ENCODE results near the gene NHLRC1.
"Not testable (repeated sequence)": the region's sequence is repeated elsewhere in the genome, so short reads cannot be mapped to it uniquely, and the experiment has no call there.

The NHLRC1 gene

DNA sequence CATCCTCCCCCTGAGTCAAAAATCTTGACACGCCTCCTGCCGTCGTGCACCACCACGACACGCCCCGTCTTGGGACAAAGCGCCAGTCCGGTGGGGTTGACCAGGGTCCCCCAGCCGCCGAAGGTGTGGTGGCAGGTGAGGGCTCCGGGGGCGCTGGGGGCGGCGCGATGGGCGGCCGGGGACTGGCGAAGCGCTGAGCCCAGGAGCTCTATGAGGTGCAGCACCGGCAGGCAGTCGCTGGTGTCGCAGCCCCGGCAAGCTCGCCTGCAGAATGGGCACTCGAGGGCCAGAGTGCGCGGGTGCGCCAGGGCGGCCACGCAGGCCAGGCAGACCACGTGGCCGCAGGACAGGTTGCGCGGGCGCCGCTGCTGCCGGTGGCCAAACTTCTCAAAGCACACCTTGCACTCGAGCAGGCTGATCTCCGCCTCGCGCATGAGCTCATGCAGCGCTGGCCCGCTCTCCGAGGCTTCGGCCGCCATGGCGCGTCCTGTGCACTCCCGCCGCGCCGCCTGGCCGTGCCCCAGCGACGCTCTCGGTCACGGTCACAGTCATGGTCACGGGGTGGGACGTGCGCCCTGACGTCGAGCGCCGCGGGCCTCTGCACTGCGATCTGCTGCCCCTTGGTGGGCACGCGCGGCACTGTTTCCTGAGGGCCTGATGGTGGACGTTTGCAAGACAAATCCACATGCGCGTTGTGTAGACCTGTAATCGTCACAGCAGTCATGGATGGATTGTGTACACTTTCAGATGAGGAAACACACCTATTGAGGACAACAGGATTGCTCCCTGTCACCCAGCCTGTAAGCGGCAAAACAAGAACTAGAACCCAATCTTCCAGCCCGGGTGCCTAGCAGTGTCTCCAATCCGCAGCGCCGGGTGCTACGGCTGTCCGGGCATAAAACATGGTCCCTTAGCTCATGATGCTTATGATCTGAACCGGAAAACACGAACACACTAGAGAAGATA lies at the start of gene NHLRC1:
Gene NHLRC1 (minus strand): TSS at position 550 of the 966 bp plus-strand sequence. CDS start 71 bp downstream, at position 479.
- peak; percentile 61 for DNase-seq

DNA sequence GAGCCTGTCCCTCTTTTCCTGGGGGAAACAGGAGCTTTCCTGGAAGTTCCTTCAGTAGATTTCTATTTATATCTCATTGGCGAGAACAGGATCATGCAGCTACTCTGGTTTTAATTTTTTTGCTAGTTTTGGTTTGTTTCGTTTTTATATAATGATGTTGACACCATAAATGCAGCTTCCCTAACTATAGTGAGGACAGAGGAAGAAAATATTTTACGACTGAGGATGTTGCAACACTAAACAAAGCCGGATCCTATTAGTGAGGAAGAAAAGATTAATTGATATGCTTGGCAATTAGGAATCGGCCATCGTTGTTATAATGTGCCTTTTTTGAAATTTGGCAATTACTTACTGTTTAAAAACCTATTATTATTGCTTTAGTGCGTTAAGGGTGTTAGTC lies 49.4 kb upstream of the NHLRC1 start:
- no peak for DNase-seq

DNA sequence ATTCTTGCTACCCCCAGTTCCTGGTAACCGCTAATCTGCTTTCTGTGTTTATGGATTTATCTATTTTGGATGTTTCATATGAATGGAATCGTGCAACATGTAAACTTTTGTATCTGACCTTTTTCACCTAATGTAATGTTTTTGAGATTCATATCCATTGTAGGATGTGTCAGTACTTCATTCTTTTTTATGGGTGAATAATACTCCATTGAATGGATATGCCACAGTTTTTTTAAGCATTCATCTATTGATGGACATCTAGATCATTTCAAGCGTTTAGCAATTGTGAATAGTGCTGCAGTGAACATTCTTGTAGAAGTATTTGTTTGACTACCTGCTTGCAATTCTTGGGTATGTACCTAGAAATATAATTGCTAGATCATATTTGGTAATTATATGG lies 45.8 kb upstream of the NHLRC1 start:
- DNase-seq = no peak

DNA sequence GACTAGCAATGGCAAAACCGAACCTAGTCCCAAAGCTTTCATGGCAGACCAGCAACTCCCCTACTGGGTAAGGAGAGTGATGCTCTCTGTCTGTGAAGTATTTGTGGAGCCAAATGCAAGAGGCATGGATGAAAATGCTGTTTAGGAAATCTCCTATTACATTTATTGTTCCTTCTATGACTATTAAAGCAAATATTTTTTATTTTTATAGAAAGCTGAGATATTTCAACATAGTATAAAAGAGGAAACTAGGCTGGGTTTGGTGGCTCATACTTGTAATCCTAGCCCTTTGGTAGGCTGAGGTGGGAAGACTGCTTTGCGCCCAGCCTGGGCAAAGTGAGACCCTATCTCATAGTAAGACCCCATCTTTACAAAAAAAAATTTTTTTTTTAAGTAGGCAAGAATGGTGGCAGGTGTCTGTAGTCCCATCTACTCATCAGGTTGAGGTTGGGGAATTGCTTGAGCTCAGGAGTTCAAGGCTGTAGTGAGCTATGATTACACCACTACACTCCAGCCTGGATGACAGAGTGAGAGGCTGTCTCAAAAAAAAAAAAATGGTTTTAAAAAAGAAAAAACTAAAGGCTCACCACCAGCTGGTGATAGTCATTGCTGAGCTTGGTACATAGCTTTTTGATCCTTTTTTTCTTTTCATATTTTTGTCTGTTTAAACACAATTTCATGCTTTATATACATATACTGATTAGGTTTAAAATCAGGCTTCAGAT lies 44.0 kb upstream of the NHLRC1 start:
- DNase-seq = no peak

DNA sequence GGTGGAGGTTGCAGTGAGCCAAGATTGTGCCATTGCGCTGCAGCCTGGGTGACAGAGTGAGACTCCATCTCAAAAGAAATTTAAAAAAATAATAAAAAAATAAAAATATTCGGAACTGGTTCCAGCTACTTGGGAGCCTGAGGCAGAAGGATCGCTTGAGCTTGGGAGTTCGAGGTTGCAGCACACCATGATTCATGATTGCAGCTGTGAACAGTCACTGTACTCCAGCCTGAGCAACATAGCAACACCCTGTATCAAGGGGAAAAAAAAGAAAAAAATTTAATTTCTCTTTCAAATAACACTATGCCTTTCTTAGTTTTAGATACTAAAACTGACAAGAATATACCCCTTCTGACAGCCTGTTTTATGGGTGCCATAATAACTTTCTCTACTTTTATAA lies 43.3 kb upstream of the NHLRC1 start:
- DNase-seq = no peak

DNA sequence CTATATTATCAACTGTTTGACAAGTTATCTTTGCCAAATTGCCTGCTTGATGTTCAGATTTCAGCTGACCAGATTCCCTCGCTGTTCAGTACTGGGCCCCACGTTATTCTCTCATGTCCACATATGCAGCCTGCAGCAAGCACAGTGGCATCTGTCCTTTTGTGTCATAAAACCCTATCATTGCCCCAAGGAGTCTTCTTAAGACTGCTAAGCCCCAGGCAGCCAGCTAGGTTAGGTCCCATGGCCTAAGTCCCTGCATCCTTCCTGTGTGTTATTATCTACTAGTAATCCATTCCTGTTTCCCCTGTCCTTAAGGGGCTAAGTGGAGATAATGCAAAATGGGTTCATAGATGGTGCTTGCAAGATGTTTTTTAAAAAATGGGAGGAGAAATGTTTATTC lies 39.9 kb upstream of the NHLRC1 start:
- no peak for DNase-seq

DNA sequence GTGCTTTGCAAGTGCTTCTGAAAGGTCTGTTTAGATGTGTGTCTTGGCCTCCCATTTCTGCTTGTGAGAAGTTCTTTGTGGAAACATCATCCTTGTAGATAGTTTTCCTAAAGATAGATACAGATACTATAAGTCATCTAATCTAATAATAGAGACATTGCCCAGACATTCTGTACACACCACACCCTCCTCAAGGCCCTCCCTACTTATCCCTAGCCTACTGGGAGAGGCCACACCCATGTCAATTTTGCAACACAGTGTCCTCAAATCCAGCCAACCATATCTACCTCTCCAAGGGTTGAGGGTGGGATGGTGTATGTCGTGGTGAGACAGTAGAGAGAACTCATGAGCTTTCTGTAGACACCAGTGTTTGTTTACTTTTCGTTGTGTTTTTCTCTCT lies 39.0 kb upstream of the NHLRC1 start:
- DNase-seq = no peak

DNA sequence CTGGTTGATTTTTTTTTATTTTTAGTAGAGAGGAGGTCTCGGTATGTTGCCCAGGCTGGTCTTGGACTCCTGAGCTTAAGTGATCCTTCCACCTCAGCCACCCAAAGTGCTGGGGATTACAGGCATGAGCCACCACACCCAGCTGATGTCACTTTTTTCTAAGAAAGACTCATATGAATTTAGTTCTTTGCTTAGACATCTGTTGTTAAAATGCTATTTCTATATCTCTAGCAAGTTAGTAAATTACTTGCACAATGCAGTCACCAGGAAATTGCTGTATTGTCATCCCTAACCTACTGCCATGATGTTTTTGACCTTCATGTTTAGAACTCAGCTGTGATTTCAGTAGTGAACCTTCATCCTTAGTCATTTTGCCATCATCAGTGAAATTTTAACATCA lies 38.4 kb upstream of the NHLRC1 start:
- DNase-seq = no peak

DNA sequence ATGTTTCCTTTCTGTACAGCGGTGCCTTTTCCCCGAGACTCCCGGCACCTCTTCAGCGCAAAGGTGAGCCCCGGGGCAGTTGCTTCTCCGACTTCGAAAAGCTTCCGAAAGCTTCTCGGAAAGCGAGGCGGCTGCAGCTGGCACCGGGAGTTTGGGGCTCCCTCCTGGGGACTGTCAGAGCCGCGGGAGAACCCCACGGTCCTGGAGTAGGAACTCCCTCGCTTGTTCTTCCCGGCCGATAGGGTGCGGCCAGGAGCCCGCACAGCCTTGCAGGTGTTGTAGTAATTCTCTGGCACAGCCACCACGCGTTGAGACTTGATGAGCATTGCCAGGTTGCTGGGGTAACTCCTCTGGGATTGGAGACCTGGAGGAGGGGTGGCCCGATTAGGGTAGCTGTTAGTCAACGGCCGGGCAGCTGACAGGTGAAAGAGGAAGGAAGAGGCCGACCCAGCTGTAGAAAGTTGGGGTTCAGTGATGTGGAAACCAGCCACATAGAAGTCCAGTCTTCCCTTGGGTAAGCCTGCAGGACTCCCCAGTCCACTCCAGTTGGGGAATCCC lies 33.5 kb upstream of the NHLRC1 start:
- DNase-seq = peak; percentile 46

DNA sequence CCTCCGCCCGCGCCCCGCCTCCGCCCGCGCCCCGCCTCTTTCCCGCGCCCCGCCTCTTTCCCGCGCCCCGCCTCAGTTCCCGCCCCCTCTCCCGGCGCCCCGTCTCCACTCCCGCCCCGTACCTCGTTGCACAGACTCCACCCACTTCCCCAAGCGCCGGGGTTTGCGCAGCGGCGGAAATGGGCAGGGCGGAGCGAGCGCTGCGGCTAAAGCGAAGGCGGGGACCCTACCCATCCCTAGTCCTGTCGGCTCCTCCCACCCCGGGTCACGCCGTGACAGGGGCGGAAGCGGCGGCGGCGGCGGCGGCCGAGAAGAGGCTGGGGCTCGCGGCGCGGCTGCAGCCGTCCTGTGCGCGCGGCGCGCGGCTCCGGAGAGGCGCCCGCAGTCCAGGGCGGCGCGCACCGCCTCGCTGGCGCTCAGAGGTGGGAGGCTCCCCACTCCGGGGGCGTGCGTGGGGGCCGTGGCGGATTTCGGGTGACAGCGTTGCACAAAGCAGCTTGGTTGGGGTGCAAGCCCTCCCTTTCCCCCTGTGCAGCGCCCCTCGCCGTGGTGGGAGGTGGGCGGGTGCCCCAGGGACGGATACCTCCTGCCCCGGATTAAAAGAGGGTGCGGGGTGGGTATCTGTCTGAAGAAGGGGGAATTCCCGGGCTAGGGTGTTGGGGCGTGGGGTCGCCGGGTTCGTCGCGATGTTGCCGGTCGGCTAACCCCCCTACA lies 32.8 kb upstream of the NHLRC1 start, which contains the start of gene KDM1B:
Gene KDM1B (plus strand): TSS at position 273 of the 714 bp plus-strand sequence. CDS start 4,474 bp downstream, outside the sequence.
- peak; percentile 99 for DNase-seq

DNA sequence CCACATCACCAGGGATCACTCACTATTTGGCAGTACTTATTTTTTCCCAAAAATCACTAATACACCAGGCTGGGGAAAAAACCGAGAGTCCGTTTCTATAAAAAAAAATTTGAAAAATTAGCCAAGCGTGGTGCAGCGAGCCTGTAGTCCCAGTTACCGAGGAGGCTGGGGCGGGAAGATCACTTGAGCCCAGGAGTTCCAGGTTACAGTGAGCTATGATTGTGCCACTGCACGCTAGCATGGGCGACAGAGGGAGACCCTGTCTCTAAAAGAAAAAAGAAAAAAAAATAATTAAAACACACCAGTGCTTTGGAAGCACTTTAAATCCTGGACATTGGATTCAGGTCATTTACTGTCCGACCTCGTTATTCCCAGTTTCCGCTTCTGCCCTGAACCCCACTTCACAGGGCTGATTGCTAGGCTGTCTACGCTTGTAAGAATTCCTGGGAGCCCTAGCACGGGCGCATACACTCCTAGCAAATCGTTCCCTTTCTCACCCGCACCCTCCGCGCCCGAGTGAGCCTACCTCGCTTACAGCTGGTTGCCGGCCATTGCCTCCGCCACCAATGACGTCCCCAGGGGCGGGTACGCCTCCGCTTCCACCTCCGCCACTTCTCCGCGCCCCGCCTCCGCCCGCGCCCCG lies 32.2 kb upstream of the NHLRC1 start, which contains the start of gene TPMT:
Gene TPMT (minus strand): TSS at position 571 of the 643 bp plus-strand sequence. CDS start 5,950 bp downstream, outside the sequence.
- DNase-seq = no peak

DNA sequence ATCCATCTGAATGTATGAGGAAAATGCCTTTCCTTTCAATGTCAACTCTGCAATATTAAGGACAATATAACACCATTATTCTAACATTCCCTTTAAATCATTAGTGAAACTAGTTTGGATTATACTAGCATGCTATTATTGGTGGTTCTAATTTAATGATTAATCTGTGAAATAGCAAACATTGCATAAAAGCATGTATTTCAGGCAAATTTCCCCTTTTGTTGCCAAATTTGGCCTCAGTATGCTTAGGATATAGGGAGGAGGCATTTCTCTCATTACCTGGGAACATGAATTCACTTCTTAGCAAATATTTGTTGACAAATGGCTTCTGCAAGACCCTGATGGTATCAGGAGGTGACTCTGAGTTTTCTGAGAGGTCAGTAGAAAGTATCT lies 30.8 kb upstream of the NHLRC1 start:
- no peak for DNase-seq

DNA sequence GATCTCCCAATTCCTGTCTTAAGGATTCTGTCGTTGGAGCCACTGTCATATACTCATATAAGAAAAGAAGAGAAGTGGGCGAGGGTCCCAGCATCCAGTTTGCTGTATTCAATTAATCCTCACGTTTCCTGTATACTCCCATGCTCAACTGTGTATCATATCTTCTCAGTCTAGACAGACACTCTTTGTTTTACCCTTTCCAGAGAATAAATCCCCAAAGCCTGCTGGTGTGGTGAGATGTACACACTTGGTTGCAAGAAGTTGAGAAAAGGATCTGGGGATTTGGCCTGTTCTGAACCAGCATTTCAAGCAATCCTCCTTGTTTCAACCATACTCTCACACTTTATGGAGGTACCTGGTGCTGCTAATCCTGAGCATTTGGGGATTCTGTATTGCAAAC lies 29.3 kb upstream of the NHLRC1 start:
- DNase-seq = no peak

DNA sequence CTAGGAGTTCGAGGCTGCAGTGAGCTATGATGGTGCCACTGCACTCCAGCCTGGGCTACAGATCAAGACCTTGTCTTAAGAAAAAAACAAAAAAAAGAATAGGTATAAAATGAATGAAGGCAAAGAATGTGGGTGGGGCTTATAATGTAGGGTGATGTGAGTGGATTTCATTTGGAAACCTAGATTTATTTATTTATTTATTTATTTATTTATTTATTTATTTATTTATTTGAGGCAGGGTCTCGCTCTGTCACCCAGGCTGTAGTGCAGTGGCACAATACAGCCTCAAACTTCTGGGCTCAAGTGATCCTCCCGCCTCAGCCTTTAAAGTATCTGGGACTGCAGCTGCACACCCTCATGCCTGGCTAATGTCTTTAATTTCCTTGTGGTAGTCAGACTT lies 28.9 kb upstream of the NHLRC1 start:
- DNase-seq = not testable (repeated sequence)

DNA sequence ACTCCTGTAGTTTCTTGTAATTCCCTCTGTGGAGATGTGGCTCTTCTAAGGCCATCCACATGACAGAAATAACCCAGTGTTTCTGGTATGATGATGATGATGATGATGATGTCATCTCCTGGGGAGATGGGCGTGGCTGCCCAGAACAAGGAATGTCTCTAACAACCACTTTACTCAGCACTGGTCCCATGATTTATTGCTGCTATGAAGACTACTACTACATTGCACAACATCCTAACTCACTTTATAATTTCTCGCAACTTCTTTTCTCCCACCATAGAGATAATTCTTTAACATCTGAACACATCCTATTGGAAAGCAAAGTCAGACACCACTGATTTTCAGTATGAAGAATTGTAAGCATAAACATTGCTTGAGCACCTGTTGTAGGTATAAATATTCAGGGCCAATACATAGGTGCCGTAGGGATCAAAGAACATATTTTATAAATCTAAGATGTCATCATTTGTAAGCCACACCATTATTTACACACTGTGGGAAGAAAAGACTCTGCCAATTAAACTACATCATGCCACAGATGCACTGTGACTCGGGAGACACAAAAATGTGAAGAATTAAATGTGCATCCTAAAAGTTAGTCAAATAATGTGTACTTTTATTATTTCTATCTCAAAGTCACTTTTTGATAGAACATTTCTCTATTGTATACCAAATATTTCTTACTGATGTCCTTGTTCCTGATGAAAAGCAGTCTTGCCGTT lies 26.0 kb upstream of the NHLRC1 start:
- no peak for DNase-seq

DNA sequence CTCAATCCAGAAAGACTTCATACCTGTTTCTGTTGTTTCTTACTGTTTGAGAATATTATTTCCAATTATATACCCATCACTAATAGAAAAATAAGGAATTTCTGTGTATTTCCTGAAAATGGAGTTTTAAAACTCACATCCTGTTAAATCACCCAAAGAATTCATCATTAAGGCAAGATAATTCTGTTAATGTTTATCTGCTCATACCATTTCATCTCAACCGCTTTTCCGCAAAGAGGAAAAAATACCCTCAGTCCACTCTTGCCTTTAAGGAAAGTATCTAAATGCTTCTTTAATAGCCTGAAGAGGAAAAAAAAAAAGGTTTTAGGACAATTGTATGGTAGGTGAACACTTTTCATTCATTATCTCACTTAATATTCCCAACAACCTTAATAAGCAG lies 25.1 kb upstream of the NHLRC1 start:
- DNase-seq = no peak

DNA sequence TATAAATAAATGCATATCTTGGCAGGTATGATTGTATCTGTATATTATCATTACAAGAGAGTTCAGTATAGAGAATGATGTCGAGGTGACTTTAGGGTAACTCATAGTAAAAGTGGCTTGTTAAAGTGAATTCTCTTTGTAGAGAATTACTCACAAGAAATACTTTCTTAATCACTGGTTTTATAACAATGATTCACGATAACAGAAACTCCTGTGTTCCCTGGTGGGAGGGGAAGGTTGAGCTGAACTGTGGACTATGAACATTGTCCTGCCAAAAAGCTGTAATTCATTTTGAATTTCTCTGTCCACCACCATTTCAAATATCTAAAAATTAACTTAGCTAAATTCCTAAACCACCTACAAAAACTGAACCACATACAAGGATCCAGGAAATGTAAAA lies 24.7 kb upstream of the NHLRC1 start:
- DNase-seq = no peak

DNA sequence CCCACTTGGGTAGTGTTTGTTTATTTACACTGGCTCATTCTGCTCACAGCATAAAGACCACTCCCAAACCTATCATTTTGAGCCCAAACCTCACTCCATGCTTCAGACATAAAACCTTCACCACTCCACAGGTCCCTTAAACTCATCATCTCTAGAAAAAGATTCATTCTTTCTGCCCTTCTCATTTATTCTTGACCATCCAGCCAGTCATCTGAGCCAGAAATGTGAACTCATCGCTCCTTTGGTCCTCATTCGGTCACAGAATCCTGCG lies 20.0 kb upstream of the NHLRC1 start:
- DNase-seq = no peak

DNA sequence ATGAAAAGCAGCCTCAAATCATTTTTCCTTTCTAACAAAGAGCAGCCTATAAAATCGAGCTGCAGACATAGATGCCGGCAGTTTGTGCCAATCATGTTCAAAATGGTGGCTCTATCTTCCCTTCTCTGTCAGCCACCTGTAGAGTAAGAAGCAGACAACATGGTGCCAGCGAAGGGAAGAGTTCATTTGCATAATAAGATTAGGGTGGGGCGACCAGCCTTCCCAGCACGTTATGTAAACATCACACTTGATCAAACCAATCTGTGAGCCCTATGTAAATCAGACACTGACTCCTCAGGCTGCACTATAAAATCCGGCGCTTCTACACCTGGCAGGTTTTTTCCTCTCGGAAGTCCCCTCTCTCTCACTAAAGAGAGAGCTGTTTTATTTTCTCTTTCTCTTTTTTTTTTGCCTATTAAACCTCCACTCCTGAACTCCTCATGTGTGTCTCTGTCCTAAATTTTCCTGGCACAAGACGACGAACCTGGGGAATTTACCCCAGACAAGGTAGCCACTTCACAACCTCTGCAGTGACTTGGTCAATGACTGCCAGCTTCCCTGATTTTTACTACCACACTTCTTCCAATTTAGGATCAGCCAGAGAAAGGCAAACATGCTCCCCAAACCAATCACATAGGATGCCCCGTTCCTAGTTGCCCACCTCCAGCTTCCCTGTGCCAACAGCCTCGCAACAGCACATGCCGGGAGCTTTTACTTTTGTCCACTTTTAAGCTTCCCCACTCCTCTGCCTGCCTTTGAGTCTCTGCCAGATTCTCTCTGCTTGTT lies 19.5 kb upstream of the NHLRC1 start:
- no peak for DNase-seq

DNA sequence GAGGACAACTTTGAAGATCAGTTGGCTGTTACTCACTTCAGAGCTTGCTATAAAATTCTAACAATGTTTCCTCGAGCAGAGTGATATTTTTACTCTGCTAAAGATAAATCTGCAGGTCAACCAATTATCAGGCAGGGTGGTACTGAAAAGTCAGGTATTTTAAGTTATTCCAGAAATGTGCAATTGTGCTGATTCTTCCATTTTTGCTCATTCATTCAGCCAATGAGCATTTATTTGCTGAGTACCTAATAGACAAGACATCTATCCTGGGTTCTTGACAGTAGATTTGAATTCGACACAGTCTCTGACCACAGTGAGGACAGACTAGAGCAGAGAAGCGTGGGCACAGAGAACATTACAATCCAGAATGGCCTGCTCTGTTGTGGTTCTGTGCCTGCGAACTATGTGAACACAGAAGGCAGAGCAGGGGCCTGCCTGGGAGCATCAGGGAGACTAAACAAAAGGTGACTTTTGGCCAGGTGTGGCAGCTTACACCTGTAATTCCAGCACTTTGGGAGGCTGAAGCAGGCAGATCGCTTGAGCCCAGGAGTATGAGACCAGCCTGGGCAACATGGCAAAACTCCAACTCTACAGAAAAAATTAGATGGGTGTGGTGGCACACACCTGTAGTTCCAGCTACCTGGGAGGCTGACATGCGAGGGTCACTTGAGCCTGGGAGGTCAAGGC lies 17.6 kb upstream of the NHLRC1 start:
- DNase-seq = no peak
